T47D (cell line): ENCODE measurements around the gene CXCR2.
"Not testable (repeated sequence)": the region's sequence is repeated elsewhere in the genome, so short reads cannot be mapped to it uniquely, and the experiment has no call there.

Experiments used
- DNase-seq, 2 experiments: peaks; one replicate each; pipeline versions ENCODE4 v3.0.0 to v3.0.0-alpha.2; 2011 to 2012; ENCODE audit warnings: low read depth in 1 of 2, low spot score in 1 of 2
- JUND ChIP-seq: IDR thresholded peaks from 2 replicates; pipeline ENCODE4 v1.6.1; 2012; ENCODE audit warnings: low read depth
- in situ Hi-C: cut with HindIII; loops from 2 replicates; pipeline ENCODE4 v1.10.0; 2016; ENCODE audit warnings: low sequenced_read_pairs, low pct_unique_long_range_greater_than_20kb

CXCR2 gene

DNA sequence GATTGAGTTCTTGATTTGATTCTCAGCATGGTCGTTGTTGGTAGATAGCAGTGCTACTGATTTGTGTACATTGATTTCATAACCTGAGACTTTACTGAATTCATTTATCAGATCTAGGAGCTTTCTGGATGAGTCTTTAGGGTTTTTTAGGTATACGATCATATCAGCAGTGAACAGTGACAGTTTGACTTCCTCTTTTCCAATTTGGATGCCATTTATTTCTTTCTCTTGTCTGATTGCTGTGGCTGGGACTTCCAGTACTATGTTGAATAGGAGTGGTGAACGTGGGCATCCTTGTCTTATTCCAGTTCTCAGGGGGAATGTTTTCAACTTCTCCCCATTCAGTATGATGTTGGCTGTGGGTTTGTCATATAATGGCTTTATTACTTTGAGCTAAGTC lies 27.9 kb upstream of the CXCR2 start:
- DNase-seq: no peak
- in situ Hi-C loops: no loop called here
- TF ChIP-seq JUND: no peak

DNA sequence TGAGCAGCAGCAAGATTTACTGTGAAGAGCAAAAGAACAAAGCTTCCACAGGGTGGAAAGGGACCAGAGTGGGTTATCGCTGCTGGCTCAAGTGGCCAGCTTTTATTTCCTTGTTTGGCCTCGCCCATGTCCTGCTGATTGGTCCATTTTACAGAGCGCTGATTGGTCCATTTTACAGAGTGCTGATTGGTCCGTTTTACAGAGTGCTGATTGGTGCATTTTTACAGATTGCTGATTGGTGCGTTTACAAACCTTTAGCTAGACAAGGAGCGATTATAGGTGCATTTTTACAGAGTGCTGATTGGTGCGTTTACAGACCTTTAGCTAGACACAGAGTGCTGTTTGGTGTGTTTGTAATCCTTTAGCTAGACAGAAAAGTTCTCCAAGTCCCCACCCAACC lies 17.0 kb upstream of the CXCR2 start:
- DNase-seq, in situ Hi-C loops: not testable (repeated sequence)

DNA sequence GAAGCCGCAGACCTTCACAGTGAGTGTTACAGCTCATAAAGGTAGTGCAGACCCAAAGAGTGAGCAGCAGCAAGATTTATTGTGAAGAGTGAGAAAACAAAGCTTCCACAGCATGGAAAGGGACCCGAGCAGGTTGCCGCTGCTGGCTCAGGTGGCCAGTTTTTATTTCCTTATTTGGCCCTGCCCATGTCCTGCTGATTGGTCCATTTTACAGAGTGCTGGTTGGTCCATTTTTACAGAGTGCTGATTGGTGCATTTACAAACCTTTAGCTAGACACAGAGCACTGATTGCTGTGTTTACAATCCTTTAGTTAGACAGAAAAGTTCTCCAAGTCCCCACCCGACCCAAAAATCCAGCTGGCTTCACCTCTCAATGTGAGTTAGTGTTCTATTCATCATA lies 4.0 kb upstream of the CXCR2 start:
- DNase-seq, in situ Hi-C loops: not testable (repeated sequence)

GRCh38 chr2:218122286-218122685 lies 3.5 kb upstream of the CXCR2 start:
- in situ Hi-C loops: not testable (repeated sequence)

DNA sequence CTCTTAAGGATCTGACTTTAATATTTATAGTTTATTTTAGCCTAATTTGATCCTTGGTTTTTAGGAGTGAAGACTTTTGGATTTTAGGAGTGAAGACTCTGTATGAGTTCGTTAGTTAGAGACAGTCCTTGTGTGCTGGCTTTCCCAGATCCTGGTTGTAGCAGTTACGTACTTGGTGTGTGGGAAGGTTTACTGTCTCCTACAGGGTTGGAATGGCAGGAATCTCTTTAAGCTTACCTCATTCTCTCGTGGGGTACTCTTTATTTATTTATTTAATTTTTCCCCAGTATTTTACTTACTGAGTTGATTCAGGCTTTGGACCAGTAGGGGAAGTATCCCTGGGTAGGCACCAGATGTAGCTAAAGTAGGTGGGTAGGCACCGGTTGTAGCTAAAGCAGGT lies 1.8 kb upstream of the CXCR2 start:
- DNase-seq: no peak
- TF ChIP-seq JUND: no peak
- in situ Hi-C loops: no loop called here

More at GRCh38 chr2:218122286-218122685, 3.5 kb upstream of the CXCR2 start:
- not testable (repeated sequence) for DNase-seq

- in situ Hi-C loops: no loop called here
- TF ChIP-seq JUND: no peak
- DNase-seq: no peak
Measured at GRCh38 chr2:218125095-218125494, 733 bp upstream of the CXCR2 start.

DNA sequence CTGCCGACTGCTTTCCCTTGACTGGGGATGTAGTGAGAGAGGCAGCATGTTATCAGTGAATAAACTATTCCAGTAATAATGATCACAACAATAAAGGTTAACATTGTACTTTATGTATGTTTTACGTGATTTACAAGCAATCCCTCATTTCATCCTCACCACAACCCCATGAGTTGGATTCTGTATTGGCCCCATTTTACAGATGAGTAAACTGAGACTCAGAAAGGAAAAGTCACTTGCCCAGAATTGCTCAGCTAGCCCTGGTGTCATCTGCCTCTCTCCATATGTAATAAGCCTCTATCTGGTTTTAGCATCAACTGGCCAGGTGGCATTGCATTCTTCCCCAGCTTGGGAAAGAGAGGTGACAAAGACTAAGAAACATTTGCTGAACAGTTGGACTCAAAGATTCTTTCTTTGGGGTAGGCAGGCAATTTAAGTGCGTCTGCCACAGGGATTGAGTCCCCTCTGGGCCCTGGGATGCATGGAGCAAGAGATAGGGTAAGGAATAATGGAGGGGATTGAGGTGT lies 2.2 kb downstream of the CXCR2 start:
- TF ChIP-seq JUND: no peak
- in situ Hi-C loops: no loop called here
- DNase-seq: no peak

DNA sequence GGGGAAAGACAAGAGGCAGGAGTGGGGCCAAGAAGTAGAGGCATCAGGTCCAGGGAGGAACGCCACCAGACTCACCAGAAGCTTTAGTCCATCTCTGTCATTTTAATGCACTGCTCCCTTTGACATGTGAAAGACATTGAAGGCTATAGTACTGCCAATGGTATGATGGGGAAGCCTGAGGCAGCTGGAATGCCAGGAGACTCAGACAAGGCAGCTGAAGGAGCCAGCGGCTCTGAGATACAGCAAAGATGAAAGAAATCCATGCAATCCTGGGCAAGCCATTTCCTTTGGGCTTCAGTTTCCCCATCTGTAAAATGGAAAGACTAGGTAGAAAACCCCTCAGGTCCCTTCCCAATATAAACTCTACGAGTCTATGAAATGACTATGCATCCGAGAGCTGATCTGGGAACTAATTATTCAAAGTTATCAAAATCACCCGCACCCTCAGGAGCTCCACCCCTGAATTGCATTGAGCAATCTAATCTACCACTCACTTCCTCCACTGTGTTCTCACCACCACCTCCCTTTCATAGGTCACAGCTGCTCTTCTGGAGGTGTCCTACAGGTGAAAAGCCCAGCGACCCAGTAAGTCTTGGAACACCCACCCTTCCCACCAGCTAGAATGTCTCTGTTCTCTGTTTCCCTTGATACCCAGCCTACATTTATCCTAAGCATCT lies 3.1 kb downstream of the CXCR2 start:
- in situ Hi-C loops: no loop called here

DNA sequence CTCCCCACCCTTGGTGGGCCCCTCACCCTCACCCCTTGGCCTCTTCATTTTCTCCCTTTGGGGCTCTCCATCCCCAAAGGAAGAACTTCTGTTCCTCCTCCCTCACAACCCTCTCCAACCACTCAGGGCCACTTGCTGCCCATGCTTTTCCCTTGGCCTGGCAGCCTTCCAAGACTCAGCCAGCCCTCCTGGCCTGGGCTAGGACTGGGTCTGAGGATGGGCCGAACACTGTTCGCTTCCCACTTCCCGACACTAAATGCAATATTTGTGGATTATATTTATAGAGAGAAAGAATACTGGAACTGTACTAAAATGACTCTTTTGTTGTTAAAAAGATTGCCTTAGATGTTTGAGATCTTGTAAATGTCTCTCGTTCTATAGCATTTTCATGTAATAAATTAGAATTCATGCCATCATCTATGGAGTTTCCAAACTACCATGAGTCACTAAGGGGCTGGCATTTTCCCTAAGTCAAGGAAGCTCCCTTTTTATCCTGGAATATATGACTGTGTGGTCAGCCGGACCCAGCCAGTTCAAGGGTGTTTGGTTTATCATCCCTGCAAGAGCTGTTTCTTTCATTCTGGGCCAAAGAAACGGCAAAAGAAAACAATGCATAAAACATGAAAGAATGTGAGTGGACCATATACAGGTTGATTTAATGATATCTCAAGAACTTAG lies 3.8 kb downstream of the CXCR2 start:
- no peak for DNase-seq
- no peak for TF ChIP-seq JUND
- in situ Hi-C loops: no loop called here

More for the DNA sequence above, 3.1 kb downstream of the CXCR2 start:
- TF ChIP-seq JUND: no peak
- no peak for DNase-seq

GRCh38 chr2:218130377-218130776 lies 4.5 kb downstream of the CXCR2 start:
- in situ Hi-C loops: no loop called here
- no peak for TF ChIP-seq JUND
- DNase-seq: no peak

GRCh38 chr2:218130822-218131221 lies 5.0 kb downstream of the CXCR2 start:
- DNase-seq: no peak
- no peak for TF ChIP-seq JUND
- in situ Hi-C loops: no loop called here

DNA sequence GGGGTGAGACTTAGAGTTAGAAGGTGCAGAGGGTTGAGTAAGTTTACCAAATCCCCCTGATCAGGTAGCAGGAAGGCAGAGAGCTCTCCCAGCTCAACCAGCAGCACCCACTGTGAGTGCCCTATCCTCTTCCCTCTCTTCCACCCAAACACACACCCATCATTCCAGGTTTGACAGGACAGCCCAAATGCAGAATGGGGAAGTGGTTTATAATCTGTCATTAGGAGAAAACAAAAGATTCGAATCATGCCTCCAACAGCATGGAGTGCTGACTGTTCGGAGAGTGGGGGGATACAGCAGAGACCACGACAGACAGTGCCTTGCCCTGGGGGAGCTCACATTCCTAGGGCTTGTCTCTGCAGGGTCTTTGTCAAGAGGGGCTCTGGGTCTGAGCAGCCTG lies 11.7 kb downstream of the CXCR2 start:
- DNase-seq: no peak
- in situ Hi-C loops: no loop called here
- TF ChIP-seq JUND: no peak

GRCh38 chr2:218138047-218138446 lies 12.2 kb downstream of the CXCR2 start:
- in situ Hi-C loops: no loop called here

More at GRCh38 chr2:218138047-218138446, 12.2 kb downstream of the CXCR2 start:
- no peak for DNase-seq
- TF ChIP-seq JUND: no peak
